Neutrophil (primary cell): ENCODE measurements around the gene PAQR7.
A peak's percentile ranks its signal among the peaks of the same experiment; 100 is the strongest.

Experiments
- H3K27ac ChIP-seq: fragments of 200-600 bp; sonication (generic); 2 replicates; pipeline ENCODE4 v1.5.1; 2016; ENCODE audit warnings: mild to moderate bottlenecking, moderate library complexity
- H3K27me3 ChIP-seq: fragments of 200-600 bp; sonication (generic); 2 replicates; pipeline ENCODE4 v1.6.0; 2016; ENCODE audit warnings: mild to moderate bottlenecking
- H3K36me3 ChIP-seq: fragments of 200-600 bp; sonication (generic); 2 replicates; pipeline ENCODE4 v1.5.1; 2017
- H3K4me1 ChIP-seq, 2 experiments: fragments of 200-600 bp in 1 of 2; sonication (generic) in 1 of 2; 1 replicate in 1 of 2; 2 replicates in 1 of 2; pipeline versions ENCODE4 v1.5.1 to v1.6.1; 2013 to 2016; ENCODE audit warnings: low read depth in 1 of 2, low read length in 1 of 2, mild to moderate bottlenecking in 1 of 2, moderate library complexity in 1 of 2; ENCODE audit not compliant: control insufficient read depth in 1 of 2, insufficient read depth in 1 of 2
- H3K4me3 ChIP-seq, 2 experiments: fragments of 200-600 bp in 1 of 2; sonication (generic) in 1 of 2; 1 replicate in 1 of 2; 2 replicates in 1 of 2; pipeline ENCODE4 v1.5.1; 2013 to 2016; ENCODE audit warnings: low read depth in 1 of 2, low read length in 1 of 2, mild to moderate bottlenecking in 1 of 2, moderate library complexity in 1 of 2
- H3K9me3 ChIP-seq: fragments of 200-600 bp; sonication (generic); 2 replicates; pipeline ENCODE4 v1.5.1; 2016
- CTCF ChIP-seq: fragments of 200-600 bp; sonication (generic); IDR thresholded peaks from 2 replicates; pipeline ENCODE4 v1.5.1; 2016; ENCODE audit warnings: antibody characterized with exemption

Gene PAQR7

GRCh38 chr1:25861316-25862286 lies 13.9 kb downstream of the PAQR7 start:
- Histone ChIP-seq H3K4me3 (peak overlapping the region; percentile 76 to 77), H3K36me3 (peaks cover 11% of the 10 kb centered on the region)

GRCh38 chr1:25858906-25859789 lies 16.4 kb downstream of the PAQR7 start, which contains the start of gene AUNIP:
TSS of gene AUNIP (minus strand) at chr1:25859457. CDS start at chr1:25859357, 100 bp downstream.
- peak; percentile 37 for TF ChIP-seq CTCF
- H3K9me3 ChIP-seq = no peaks in the 10 kb centered on the region
- peak within 1 kb of the TSS; percentile 80 for H3K27ac ChIP-seq
- H3K27me3 ChIP-seq = no peaks in the 10 kb centered on the region
- peaks cover 39 to 43% of the 10 kb centered on the region in 2 experiments for H3K4me1 ChIP-seq
- peaks cover 11% of the 10 kb centered on the region for H3K36me3 ChIP-seq
- peak within 1 kb of the TSS; percentile 76 to 77 for H3K4me3 ChIP-seq

More at GRCh38 chr1:25861316-25862286, 13.9 kb downstream of the PAQR7 start:
- no peak for TF ChIP-seq CTCF
- Histone ChIP-seq H3K27me3 (no peaks in the 10 kb centered on the region), H3K9me3 (no peaks in the 10 kb centered on the region), H3K4me1 (peaks cover 39 to 46% of the 10 kb centered on the region in 2 experiments), H3K27ac (peak overlapping the region; percentile 80)

GRCh38 chr1:25858494-25858893 lies 17.0 kb downstream of the PAQR7 start:
- Histone ChIP-seq H3K4me3 (peak overlapping the region; percentile 76 to 77), H3K9me3 (no peaks in the 10 kb centered on the region), H3K27me3 (no peaks in the 10 kb centered on the region), H3K36me3 (peaks cover 11% of the 10 kb centered on the region), H3K4me1 (peaks cover 39 to 43% of the 10 kb centered on the region in 2 experiments), H3K27ac (peak overlapping the region; percentile 80)
- no peak for TF ChIP-seq CTCF

GRCh38 chr1:25856856-25857255 lies 18.7 kb downstream of the PAQR7 start:
- Histone ChIP-seq H3K27ac (no peak overlapping the region), H3K36me3 (no peaks in the 10 kb centered on the region), H3K27me3 (no peaks in the 10 kb centered on the region), H3K4me1 (peaks cover 33 to 35% of the 10 kb centered on the region in 2 experiments), H3K4me3 (no peak overlapping the region), H3K9me3 (no peaks in the 10 kb centered on the region)
- TF ChIP-seq CTCF = no peak

- no peak overlapping the region for H3K27ac ChIP-seq
- no peaks in the 10 kb centered on the region for H3K9me3 ChIP-seq
- TF ChIP-seq CTCF = no peak
- H3K36me3 ChIP-seq = no peaks in the 10 kb centered on the region
- no peaks in the 10 kb centered on the region for H3K27me3 ChIP-seq
- H3K4me3 ChIP-seq = no peak overlapping the region
- H3K4me1 ChIP-seq = peaks cover 11 to 12% of the 10 kb centered on the region in 2 experiments
Observed at GRCh38 chr1:25854554-25854953, 21.0 kb downstream of the PAQR7 start.
